Large intestine (tissue), 3 donors: ENCODE data around the gene PARL. TPM values are rescaled to one million over a fixed set of nuclear protein-coding genes. Genes with fewer than 3 reads are reported as not detected.
"Not testable (repeated sequence)": the region's sequence is repeated elsewhere in the genome, so short reads cannot be mapped to it uniquely, and the experiment has no call there.

Experiments used
- DNase-seq, 2 donors: peaks; one replicate each; pipeline versions ENCODE4 v3.0.0 to v3.0.0-alpha.2; 2013
- H3K27ac ChIP-seq: one replicate; pipeline ENCODE4 v1.5.1; 2013; ENCODE audit warnings: low read length
- H3K27me3 ChIP-seq: 2 replicates; pipeline ENCODE4 v1.6.1; 2013; ENCODE audit warnings: low read length; ENCODE audit not compliant: control insufficient read depth, insufficient read depth
- H3K36me3 ChIP-seq: 2 replicates; pipeline ENCODE4 v1.6.1; 2013; ENCODE audit warnings: low read length; ENCODE audit not compliant: control insufficient read depth, insufficient read depth
- H3K4me1 ChIP-seq: one replicate; pipeline ENCODE4 v1.6.1; 2013; ENCODE audit warnings: low read length; ENCODE audit not compliant: control insufficient read depth, insufficient read depth
- H3K4me3 ChIP-seq: one replicate; pipeline ENCODE4 v1.5.1; 2013; ENCODE audit warnings: low read length
- H3K9me3 ChIP-seq: one replicate; pipeline ENCODE4 v1.6.1; 2013; ENCODE audit warnings: mild to moderate bottlenecking, low read depth, low read length, moderate library complexity; ENCODE audit not compliant: control insufficient read depth
- WGBS: methylation state at CpG from one replicate; pipeline ENCODE4 v1.1.5; 2013; ENCODE audit warnings: low lambda C conversion rate; ENCODE audit not compliant: insufficient coverage; 5-methylcytosine and 5-hydroxymethylcytosine counted together
- polyA plus RNA-seq: library from polyadenylated mRNA; unstranded; fragments of 120-200 nt; gene quantifications from one replicate; pipeline ENCODE4 v1.2.1, GENCODE V29; 2013

PARL gene
- polyA plus RNA-seq, 1 donor = 42.1 TPM

- no peaks in the 10 kb centered on the region for H3K27me3 ChIP-seq
- no peaks in the 10 kb centered on the region for H3K4me1 ChIP-seq
- H3K4me3 ChIP-seq = no peak overlapping the region
- WGBS = 100% methylated on average over 4 of the region's 6 CpGs
- peaks cover 44% of the 10 kb centered on the region for H3K36me3 ChIP-seq
- DNase-seq = no peak
- H3K27ac ChIP-seq = no peak overlapping the region
- H3K9me3 ChIP-seq = no peaks in the 10 kb centered on the region
Observed at GRCh38 chr3:183796372-183796771, 88.3 kb downstream of the PARL start.

DNA sequence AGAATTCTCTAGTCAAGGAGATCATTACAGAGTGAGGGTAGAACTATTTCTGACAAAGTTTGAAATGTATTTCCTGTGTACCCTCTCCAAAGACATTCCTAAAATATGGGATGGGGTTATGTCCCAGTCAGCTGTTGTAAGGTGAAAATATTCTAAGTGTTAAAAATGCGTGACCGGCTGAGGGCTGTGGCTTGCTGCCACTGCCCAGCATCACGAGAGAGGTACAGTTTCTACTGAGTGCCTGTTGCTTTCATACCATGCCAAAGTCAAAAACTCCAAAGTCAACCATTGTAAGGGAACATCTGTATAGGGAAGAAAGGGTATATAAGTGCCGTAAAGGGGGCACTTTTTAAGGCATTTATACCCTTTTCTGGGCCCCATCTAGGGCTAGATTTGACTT, 90.2 kb downstream of the PARL start:
- H3K9me3 ChIP-seq = no peaks in the 10 kb centered on the region
- H3K27me3 ChIP-seq = no peaks in the 10 kb centered on the region
- no peak for DNase-seq
- peaks cover 44% of the 10 kb centered on the region for H3K36me3 ChIP-seq
- H3K4me1 ChIP-seq = no peaks in the 10 kb centered on the region
- no peak overlapping the region for H3K27ac ChIP-seq
- no CpG with 5 or more reads among the region's 4 CpGs for WGBS
- no peak overlapping the region for H3K4me3 ChIP-seq

DNA sequence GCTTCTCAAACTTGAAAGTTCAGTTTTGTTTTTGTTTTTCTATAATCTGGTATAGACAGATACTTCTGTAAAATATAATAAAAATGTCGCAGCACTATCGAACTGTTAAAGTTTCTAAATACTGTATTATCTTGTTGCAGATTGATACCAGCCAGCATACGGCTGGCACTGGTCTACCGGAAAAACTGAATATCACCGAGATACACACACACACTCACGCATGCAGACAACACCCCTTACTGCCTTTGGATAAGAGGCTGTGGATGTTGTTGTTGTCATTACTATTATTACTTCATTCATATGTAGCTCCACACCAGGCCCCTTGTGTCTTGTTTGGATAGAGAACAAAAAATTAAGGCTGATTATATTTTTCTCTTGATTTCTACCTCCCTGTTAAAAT, 91.7 kb downstream of the PARL start:
- H3K36me3 ChIP-seq = peaks cover 40% of the 10 kb centered on the region
- WGBS = no CpG with 5 or more reads among the region's 6 CpGs

GRCh38 chr3:183790700-183791099, 94.0 kb downstream of the PARL start:
- Histone ChIP-seq H3K27ac (no peak overlapping the region), H3K36me3 (peaks cover 54% of the 10 kb centered on the region)
- WGBS = no CpG with 5 or more reads among the region's 16 CpGs

More for the DNA sequence above, 91.7 kb downstream of the PARL start:
- H3K4me3 ChIP-seq = no peak overlapping the region
- no peaks in the 10 kb centered on the region for H3K9me3 ChIP-seq
- DNase-seq = no peak
- no peak overlapping the region for H3K27ac ChIP-seq
- no peaks in the 10 kb centered on the region for H3K27me3 ChIP-seq
- no peaks in the 10 kb centered on the region for H3K4me1 ChIP-seq

GRCh38 chr3:183789826-183790225, 94.9 kb downstream of the PARL start:
- Histone ChIP-seq H3K27ac (no peak overlapping the region), H3K27me3 (no peaks in the 10 kb centered on the region), H3K9me3 (no peaks in the 10 kb centered on the region), H3K4me3 (no peak overlapping the region), H3K36me3 (peaks cover 53% of the 10 kb centered on the region), H3K4me1 (no peaks in the 10 kb centered on the region)
- no peak for DNase-seq
- no CpG with 5 or more reads among the region's 4 CpGs for WGBS

More at GRCh38 chr3:183790700-183791099, 94.0 kb downstream of the PARL start:
- H3K9me3 ChIP-seq = no peaks in the 10 kb centered on the region
- no peaks in the 10 kb centered on the region for H3K4me1 ChIP-seq
- no peak for DNase-seq
- H3K27me3 ChIP-seq = no peaks in the 10 kb centered on the region
- H3K4me3 ChIP-seq = no peak overlapping the region

DNA sequence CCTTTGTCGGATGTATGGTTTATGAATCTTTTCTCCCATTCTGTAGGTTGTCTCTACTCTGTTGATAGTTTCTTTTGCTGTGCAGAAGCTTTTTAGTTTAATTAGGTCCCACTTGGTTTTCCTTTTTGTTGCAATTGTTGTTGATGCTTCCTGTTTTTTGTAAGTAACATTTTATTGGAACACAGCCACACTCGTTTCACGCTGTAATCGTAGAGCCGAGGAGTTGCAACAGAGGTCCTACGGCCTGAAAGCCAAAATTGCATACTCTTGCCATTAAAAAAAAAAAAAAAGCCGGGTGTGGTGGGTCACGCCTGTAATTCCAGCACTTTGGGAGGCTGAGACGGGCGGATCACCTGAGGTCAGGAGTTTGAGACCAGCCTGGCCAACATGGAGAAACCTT, 100.2 kb downstream of the PARL start:
- H3K4me1 ChIP-seq, H3K9me3 ChIP-seq, DNase-seq, H3K27ac ChIP-seq, H3K27me3 ChIP-seq, H3K4me3 ChIP-seq: not testable (repeated sequence)
- peaks cover 60% of the 10 kb centered on the region for H3K36me3 ChIP-seq
- 95% methylated on average over 6 of the region's 10 CpGs for WGBS

DNA sequence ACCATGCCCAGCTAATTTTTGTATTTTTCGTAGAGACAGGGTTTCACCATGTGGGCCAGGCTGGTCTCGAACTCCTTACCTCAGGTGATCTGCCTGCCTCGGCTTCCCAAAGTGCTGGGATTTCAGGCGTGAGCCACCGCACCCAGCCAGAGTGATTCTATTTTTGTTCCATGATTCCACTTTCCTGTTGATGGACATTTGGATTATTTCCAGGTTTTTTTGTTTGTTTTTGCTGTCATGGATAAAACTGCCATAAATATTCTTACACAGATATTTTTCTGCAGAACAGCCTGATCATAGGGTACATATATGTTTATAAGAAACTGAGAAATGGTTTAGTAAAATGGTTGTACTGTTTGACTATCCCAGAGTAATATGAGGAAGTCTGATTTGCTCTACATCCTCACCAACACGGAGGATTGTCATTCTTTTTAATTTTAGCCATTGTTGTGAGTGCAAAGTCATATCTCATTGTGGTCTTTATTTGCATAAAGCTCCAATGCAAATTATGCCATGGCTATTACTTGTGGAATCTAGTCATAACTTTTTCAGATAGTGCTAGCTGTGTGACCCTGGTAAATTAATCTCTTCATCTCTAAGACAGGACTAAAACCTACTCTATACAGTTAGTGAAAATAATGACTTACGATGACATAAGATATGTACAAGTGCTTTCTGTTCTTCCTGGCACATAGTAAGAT, 102.0 kb downstream of the PARL start:
- H3K36me3 ChIP-seq = peaks cover 57% of the 10 kb centered on the region
- H3K27ac ChIP-seq = no peak overlapping the region
- H3K4me3 ChIP-seq = no peak overlapping the region
- no peaks in the 10 kb centered on the region for H3K27me3 ChIP-seq
- DNase-seq = no peak
- 93% methylated on average over 3 of the region's 7 CpGs for WGBS
- no peaks in the 10 kb centered on the region for H3K4me1 ChIP-seq
- H3K9me3 ChIP-seq = no peaks in the 10 kb centered on the region

GRCh38 chr3:183781246-183781645, 103.4 kb downstream of the PARL start:
- WGBS = 95% methylated on average over 3 of the region's 6 CpGs
- H3K27ac ChIP-seq = no peak overlapping the region
- peaks cover 57% of the 10 kb centered on the region for H3K36me3 ChIP-seq
- H3K4me1 ChIP-seq = no peaks in the 10 kb centered on the region
- no peaks in the 10 kb centered on the region for H3K9me3 ChIP-seq
- no peaks in the 10 kb centered on the region for H3K27me3 ChIP-seq
- DNase-seq = no peak
- no peak overlapping the region for H3K4me3 ChIP-seq

DNA sequence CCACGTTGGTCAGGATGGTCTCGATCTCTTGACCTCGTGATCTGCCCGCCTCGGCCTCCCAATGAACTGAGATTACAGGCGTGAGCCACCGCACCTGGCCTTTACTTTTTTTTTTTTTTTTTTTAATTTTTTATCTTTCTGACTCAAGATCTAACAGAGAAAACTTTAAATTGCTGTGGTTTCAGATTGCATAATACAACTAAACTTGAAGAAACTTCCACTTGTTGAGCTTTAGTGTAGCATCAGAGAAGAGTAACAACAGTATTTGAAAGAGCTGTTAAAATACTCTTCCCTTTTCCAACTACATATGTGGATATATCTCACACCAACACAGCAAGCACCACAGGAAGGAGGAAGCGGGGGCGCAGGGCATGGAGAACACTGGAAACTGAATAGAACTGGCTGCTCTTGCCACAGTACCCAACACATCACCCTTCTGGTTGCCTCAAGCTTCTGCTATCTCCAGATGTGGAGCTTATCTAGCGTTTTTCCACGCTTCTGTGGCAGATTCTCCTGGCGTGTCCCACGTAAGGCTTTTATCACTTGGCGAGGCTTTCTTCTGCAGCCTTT, 104.7 kb downstream of the PARL start:
- WGBS = no CpG with 5 or more reads among the region's 14 CpGs
- Histone ChIP-seq H3K4me1 (no peaks in the 10 kb centered on the region), H3K36me3 (peaks cover 57% of the 10 kb centered on the region)

More for the DNA sequence above, 104.7 kb downstream of the PARL start:
- no peak overlapping the region for H3K27ac ChIP-seq
- no peak overlapping the region for H3K4me3 ChIP-seq
- H3K9me3 ChIP-seq = no peaks in the 10 kb centered on the region
- no peaks in the 10 kb centered on the region for H3K27me3 ChIP-seq
- DNase-seq = no peak
